ENCODE data around the gene TMEM266.

GRCh38 chr15:76178296-76179000, 118.7 kb downstream of the TMEM266 start:
- TF ChIP-seq, protein P1, sequence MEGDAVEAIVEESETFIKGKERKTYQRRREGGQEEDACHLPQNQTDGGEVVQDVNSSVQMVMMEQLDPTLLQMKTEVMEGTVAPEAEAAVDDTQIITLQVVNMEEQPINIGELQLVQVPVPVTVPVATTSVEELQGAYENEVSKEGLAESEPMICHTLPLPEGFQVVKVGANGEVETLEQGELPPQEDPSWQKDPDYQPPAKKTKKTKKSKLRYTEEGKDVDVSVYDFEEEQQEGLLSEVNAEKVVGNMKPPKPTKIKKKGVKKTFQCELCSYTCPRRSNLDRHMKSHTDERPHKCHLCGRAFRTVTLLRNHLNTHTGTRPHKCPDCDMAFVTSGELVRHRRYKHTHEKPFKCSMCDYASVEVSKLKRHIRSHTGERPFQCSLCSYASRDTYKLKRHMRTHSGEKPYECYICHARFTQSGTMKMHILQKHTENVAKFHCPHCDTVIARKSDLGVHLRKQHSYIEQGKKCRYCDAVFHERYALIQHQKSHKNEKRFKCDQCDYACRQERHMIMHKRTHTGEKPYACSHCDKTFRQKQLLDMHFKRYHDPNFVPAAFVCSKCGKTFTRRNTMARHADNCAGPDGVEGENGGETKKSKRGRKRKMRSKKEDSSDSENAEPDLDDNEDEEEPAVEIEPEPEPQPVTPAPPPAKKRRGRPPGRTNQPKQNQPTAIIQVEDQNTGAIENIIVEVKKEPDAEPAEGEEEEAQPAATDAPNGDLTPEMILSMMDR (IDR thresholded peaks at IDR 0.05): no peak
- TF ChIP-seq POLR2A (IDR thresholded peaks at IDR 0.05): no peak
- no peak for TF ChIP-seq POLR2AphosphoS5 (IDR thresholded peaks at IDR 0.05)
- TF ChIP-seq EP300 (IDR thresholded peaks at IDR 0.05): no peak

Data from stomach (tissue), 4 donors.